HG02870 (cell line): ENCODE data around the gene LYSMD3.

ENCODE experiments used
- ATAC-seq: cut with Tn5 transposase; IDR thresholded peaks from one replicate; pipeline ENCODE4 v1.9.1; 2021; ENCODE audit warnings: mild to moderate bottlenecking, moderate library complexity; ENCODE audit not compliant: unreplicated experiment

LYSMD3 gene

DNA sequence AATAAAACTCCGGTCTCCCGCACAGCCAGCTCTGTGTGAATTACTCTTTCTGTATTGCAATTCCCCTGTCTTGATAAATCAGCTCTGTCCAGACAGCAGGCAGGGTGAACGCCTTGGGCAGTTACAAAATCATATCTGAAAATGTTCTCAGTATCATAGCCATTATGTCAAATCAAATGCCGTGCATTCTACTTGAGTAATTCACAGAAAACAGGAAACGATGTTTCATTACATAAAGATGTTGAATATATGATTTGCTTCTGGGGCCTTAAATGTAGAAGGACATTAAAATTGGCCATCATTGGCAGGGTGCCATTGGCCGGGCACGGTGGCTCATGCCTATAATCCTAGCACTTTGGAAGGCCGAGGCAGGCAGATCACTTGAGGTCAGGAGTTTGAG, 46.2 kb downstream of the LYSMD3 start:
- no peak for ATAC-seq

DNA sequence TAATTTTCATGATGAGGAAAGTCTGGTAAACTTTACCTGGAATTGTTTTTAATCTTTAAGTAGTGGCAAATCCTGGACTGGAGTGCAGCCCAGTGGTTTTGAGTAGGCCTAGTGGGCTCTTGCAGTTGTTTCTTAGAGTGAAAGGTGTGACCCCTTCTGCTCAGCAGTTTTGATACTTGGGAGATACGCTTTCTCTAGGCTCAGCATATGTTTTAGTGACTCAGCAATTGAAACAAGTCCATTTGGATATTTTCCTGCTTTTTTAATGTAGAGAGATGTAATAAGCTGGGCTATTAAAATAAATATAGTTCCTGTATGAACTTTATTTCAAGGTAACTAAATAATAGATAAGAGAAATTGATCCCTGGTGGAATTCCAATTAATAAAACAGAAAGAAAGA, 48.7 kb downstream of the LYSMD3 start:
- ATAC-seq: no peak

DNA sequence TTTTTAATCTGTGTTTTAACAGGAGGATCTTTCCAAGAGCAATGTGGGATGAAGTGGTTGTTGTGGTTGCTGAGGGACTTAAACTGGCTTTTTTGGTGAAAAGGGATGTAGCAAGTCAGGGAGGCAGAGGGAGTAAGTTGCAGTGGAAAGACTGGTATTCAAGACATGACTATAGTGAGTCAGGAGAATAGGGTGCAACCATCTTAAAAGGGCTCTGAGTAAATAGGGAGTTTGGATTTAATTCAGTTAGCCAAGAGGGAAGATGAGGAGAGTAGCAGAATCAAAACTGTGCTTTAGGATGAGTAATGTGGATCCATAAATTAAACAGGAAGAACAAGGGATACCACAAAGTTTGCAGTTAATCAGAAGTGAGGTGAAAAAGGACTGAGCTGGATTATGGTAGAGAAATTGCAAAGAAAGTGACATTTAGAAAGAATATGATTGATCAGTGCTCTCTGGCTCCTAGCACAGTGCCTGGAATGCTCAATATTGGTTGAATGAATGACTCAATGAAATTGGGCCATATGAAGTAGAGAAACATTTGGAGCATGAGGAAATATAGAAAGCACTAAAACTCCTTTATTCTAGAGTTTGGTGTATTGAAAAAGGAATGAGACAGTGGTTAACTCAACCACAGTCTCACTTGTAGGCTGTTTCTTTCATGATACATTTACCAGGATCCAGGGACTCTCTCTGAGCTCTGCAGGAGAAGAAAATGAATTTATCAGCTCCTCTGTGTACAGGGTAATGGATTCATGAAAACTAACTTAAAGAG, 49.6 kb downstream of the LYSMD3 start:
- ATAC-seq: no peak

DNA sequence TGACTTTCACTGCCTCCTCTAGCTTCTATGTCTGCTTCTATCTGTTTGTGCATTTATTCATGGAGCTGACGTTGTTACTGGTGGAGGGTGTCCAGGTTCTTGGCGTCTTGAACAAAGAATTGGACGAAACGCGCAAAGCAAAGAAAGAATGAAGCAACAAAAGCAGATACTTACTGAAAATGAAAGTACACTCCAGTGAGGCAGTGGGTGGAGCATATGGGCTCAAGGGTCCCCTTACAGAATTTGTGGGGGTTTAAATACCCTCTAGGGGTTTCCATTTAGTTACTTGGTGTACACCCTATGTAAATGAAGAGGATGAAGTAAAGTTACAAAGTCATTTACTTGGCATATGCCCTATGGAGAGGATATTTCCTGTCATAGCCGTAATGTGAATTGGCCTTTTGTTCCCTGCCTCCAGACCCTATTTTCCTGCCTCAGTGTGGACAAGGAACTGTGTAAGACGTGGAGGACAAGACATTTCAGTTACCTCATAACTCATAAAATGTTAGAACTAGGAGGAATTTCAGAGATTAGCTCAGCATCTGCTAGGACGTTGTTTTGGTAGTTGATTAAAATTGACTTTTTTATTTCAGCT, 51.7 kb downstream of the LYSMD3 start:
- no peak for ATAC-seq

DNA sequence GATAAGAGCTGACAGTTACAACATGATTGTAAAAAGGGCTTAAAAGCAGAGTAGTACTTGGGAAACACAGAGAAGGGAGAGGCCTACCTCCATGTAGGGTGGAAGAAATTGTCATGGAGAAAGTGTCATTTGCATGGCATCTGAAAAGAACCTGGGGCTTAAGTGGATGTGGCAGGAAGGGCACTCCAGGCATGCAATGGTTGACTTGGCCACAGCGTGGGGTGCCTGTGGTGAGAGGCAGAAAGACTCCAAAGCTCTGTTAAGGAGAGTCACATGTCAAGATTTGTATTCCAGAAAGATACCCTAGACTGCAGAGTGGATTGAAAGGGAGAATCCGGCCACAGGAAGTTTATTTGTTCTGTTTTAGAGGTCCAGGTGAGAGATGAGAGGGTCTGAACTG, 52.3 kb downstream of the LYSMD3 start:
- ATAC-seq: no peak

DNA sequence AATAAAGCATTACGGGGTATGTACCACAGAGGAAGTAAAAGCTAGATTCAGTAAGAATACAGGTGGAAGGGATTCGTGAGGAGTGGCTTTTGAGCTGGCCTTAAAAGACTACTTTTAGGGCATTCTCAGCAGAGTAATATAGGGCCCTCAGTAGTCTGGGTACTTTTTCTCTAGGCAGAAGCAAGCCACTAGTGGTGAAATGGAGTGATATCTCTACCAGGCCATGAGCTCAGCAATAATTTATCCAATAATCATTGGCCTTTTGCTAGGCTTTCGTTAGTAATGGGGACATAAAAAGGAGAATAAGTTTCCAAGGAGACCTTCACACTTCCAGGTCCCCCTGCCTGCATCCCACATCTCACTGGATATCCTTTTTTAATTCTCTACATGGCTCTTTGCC, 53.0 kb downstream of the LYSMD3 start:
- ATAC-seq: no peak

DNA sequence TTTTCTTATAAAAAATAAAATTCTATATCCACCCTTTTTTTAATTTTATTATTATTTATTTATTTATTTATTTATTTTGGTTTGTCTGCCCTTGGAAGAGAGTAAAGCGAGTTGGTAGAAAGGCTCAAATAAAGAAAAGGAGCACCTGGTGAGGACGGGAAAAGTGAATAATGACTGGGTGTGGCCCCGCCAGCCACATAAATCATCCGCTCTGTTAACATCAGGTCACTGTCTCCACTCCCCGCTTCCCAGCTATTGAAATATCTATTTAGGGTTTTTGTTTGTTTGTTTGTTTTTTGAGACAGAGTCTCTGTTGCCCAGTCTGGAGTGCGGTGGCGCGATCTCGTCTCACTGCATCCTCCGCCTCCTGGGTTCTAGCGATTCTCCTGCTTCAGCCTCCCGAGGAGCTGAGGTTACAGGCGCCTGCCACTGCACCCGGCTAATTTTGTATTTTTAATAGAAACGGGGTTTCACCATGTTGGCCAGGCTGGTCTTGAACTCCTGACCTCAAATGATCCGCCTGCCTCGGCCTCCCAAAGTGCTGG, 53.9 kb downstream of the LYSMD3 start:
- ATAC-seq: no peak

DNA sequence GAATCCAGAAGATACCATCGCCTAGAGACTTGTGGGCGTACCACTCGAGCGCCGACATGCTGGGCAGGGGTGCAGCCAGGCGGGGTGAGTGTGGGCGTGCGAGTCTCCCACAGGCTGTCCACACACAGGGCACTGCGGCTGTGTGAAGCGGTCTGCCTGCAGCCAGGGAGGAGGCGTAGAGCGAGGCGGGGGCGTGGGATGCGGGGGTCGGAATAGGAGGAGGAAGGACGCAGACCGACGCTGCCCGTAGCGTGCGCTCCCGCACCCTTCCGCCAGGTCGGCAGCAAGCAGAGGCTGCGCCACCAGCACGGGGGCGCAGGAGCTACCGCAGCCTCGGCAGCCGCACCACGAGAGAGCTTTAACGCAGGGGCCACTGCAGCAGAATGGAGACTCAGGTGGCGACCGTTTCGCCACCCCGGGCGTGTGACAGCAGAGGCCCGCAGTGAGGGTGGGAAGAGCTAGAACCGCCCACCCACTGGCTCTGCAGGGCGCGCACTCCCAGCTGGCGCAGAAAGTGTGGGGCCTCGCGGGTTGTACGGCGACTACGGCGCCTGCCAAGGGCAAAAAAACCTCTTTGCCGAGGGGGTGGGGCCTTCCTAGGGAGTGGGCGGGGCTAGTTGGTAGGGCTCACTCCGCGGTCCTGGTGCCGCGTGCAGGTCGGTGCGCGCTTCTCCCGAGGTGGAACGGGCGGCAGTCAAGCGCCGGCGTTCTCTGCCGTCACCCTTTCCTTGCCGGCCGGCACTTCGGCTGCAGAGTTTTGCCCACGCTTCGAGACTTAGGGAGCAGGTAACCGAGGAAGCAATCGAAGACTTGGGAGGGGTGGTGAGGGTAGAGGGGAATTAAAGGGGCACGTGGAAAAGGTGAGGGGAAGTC, 54.9 kb downstream of the LYSMD3 start, which contains the start of the genes MBLAC2 and POLR3G:
Gene MBLAC2, minus strand, starts transcription at position 537 of the 873 bp plus-strand sequence. Its CDS starts 479 bp downstream, at position 58.
Gene POLR3G, plus strand, starts transcription at position 630 of the 873 bp plus-strand sequence. CDS start 10,704 bp downstream, outside the sequence.
- peak; percentile 82 for ATAC-seq

DNA sequence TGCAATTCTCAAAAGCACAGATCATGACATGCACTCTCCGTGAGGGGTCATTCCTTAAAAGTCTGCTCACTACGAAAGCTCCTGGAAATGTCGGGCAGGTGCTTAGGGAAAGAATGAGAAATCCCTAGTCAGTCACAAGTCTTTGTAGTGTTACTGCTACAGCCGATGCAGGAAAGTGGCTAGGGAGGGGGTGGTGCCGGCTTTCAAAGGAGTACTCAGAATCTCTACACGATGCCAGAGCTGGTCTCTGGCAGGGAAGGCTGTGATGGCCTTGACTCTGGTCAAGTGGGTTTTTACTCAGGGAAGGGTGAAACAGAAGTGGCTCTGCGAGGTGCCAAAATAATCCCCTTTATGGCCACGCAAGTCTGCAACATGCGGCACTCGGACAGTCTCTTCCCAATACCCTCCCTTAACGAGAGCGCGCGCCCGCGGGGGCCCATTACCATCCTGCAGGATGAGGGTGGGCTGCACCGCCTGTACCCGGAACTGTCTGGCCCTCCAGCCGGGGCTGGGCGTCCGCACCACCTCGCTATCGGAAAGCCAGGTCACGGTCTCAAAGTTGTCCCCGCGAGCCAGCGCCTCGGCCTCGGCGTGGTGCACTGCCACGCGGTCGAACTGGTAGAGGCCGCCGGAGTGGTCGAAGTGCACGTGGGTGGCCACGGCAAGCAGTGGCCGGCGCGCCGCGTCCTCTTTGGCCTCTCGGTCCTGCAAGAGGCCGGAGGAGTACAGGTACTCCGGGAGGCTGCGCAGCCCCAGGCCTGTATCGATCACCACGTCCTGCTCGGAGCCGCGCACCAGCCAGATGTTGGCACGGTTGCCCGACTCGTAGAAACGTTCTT, 55.8 kb downstream of the LYSMD3 start:
- peak; percentile 10 for ATAC-seq

DNA sequence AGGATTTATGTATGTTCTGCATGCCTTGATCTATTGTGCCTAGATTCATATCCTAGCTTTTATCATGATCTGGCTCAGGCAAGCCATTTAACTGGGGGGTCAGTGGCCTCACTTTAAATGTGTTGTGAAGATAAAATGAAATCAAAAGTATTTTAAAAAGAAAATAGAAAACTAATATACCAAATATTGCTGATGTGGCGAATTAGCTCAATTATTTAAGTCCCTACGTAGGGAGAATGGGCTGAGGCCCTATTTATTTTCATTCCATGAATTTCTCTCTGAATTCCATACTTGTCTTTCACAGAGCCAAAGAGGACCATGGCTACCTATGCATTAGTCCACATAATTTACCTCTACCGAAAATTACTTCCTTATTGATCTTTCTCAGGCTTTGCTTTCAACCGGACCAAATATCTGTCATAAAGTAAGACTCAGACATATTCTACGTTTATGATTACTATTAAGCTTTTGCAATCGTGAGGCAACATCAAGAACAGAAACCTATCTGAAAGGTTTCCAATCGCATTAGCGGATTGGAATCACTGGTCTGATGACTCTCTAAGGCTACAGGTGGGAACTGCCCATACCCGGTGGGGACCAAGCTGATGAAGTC, 56.5 kb downstream of the LYSMD3 start:
- peak; percentile 6 for ATAC-seq
